Measurements from ENCODE around the gene NTN5.

The NTN5 gene

GRCh38 chr19:48629599-48630295 is 43.1 kb downstream of the NTN5 start:
- DNase-seq (ENCODE audit: low read depth): no peak

GRCh38 chr19:48629297-48629598 is 43.6 kb downstream of the NTN5 start:
- DNase-seq (ENCODE audit: low read depth): no peak

GRCh38 chr19:48628486-48629296 is 44.1 kb downstream of the NTN5 start:
- no peak for DNase-seq (ENCODE audit: low read depth)

- no peak for DNase-seq (ENCODE audit: low read depth)
Measured at GRCh38 chr19:48627865-48628314, 44.9 kb downstream of the NTN5 start.

- DNase-seq (ENCODE audit: low read depth): no peak
Measured at GRCh38 chr19:48627201-48627864, 45.5 kb downstream of the NTN5 start.

GRCh38 chr19:48625891-48626327 is 46.9 kb downstream of the NTN5 start:
- no peak for DNase-seq (ENCODE audit: low read depth)

- no peak for DNase-seq (ENCODE audit: low read depth)
Measured at GRCh38 chr19:48624791-48625723, 47.8 kb downstream of the NTN5 start.

- DNase-seq (ENCODE audit: low read depth): peak; percentile 91
Measured at GRCh38 chr19:48624067-48624594, 48.7 kb downstream of the NTN5 start.

GRCh38 chr19:48623556-48624066 is 49.2 kb downstream of the NTN5 start:
- DNase-seq (ENCODE audit: low read depth): no peak

GRCh38 chr19:48619692-48620585 is 52.9 kb downstream of the NTN5 start:
- DNase-seq (ENCODE audit: low read depth): no peak

- peak; percentile 93 for DNase-seq (ENCODE audit: low read depth)
Measured at GRCh38 chr19:48618916-48619691, 53.7 kb downstream of the NTN5 start, which contains the start of the genes RPL18 and SPHK2. Gene RPL18 (minus strand): TSS chr19:48619178. CDS start chr19:48619143, 35 bp downstream. Gene SPHK2 (plus strand): TSS chr19:48619506. CDS start chr19:48620515, 1,009 bp downstream.

- no peak for DNase-seq (ENCODE audit: low read depth)
Measured at GRCh38 chr19:48618278-48618915, 54.4 kb downstream of the NTN5 start.

GRCh38 chr19:48617146-48617937 is 55.5 kb downstream of the NTN5 start:
- no peak for DNase-seq (ENCODE audit: low read depth)

GRCh38 chr19:48616491-48617056 is 56.2 kb downstream of the NTN5 start:
- no peak for DNase-seq (ENCODE audit: low read depth)

GRCh38 chr19:48616041-48616436 is 56.8 kb downstream of the NTN5 start:
- DNase-seq (ENCODE audit: low read depth): no peak

- DNase-seq (ENCODE audit: low read depth): no peak
Measured at GRCh38 chr19:48615231-48616040, 57.4 kb downstream of the NTN5 start.

Data from stimulated activated CD8-positive, alpha-beta memory T cell treated with anti-CD3 and anti-CD28 coated beads, Interleukin-12 subunit alpha, Interleukin-12 subunit beta, amount 100 ng/mL, for 4 hours (primary cell).